ENCODE data around the gene ROPN1.

GRCh38 chr3:123960781-123961507 lies 31.0 kb downstream of the ROPN1 start, which contains the start of gene CCDC14:
- TF ChIP-seq CTCF (IDR thresholded peaks at IDR 0.05) (no peak), POLR2A (IDR thresholded peaks at IDR 0.05) (no peak)
